WTC11 (cell line): Measurements from ENCODE around the gene GAST. TPM values are rescaled to one million over a fixed set of nuclear protein-coding genes. Genes with fewer than 3 reads are reported as not detected.
"Not testable (repeated sequence)": the region's sequence is repeated elsewhere in the genome, so short reads cannot be mapped to it uniquely, and the experiment has no call there.

Experiments
- ATAC-seq: fragments of 200-7000 bp; cut with Tn5 transposase; 2 replicates; pipeline ENCODE4 v1.10.0; 2021; ENCODE audit warnings: mild to moderate bottlenecking, moderate library complexity
- CTCF ChIA-PET: fragments of 300-600 bp; sonication (Branson Sonifier 250); formaldehyde crosslinking; loops from one replicate; lab custom pipeline; 2021; ENCODE audit warnings: antibody characterized with exemption; lab: Charles Lee
- POLR2A ChIA-PET: fragments of 350-600 bp; sonication (Branson Sonifier 250); formaldehyde crosslinking; loops from one replicate; lab custom pipeline; 2021; ENCODE audit warnings: antibody characterized with exemption; lab: Charles Lee
- DNase-seq: peaks from one replicate; pipeline ENCODE4 v3.0.0; 2021; ENCODE audit warnings: low spot score
- H3K27ac Mint-ChIP-seq: 2 replicates; pipeline ENCODE4 v1.8.0; 2021; ENCODE audit warnings: mixed read lengths
- H3K27me3 Mint-ChIP-seq: 2 replicates; pipeline ENCODE4 v1.8.0; 2021; ENCODE audit warnings: low read depth, mild to moderate bottlenecking, moderate library complexity, mixed read lengths
- H3K36me3 Mint-ChIP-seq: 2 replicates; pipeline ENCODE4 v1.8.0; 2021; ENCODE audit warnings: mixed read lengths
- H3K4me1 Mint-ChIP-seq: 2 replicates; pipeline ENCODE4 v1.8.0; 2022; ENCODE audit warnings: mixed read lengths
- H3K4me3 Mint-ChIP-seq: 2 replicates; pipeline ENCODE4 v1.8.0; 2021; ENCODE audit warnings: mild to moderate bottlenecking, moderate library complexity, mixed read lengths
- H3K9me3 Mint-ChIP-seq: 2 replicates; pipeline ENCODE4 v1.8.0; 2021; ENCODE audit warnings: mixed read lengths
- ATF1 ChIP-seq: sonication (generic); formaldehyde crosslinking; IDR thresholded peaks from 2 replicates; pipeline ENCODE4 v1.8.1; 2023; ENCODE audit warnings: mild to moderate bottlenecking, moderate library complexity, missing genetic modification reagents
- CBFB ChIP-seq: sonication (generic); formaldehyde crosslinking; IDR thresholded peaks from 2 replicates; pipeline ENCODE4 v1.8.1; 2022; ENCODE audit warnings: mild to moderate bottlenecking, low read depth, missing genetic modification reagents
- EMX1 ChIP-seq: fragments of 250-450 bp; sonication (Bioruptor Pico); IDR thresholded peaks from 2 replicates; pipeline ENCODE4 v1.8.0; 2021; ENCODE audit warnings: mild to moderate bottlenecking
- ESRRA ChIP-seq: sonication (generic); formaldehyde crosslinking; IDR thresholded peaks from 2 replicates; pipeline ENCODE4 v1.8.1; 2022; ENCODE audit warnings: mild to moderate bottlenecking, missing genetic modification reagents, borderline replicate concordance
- GTF2I ChIP-seq: fragments of 250-450 bp; sonication (Bioruptor Pico); conservative IDR thresholded peaks from 2 replicates; pipeline ENCODE4 v1.4.0; 2021; ENCODE audit warnings: mild to moderate bottlenecking
- JAZF1 ChIP-seq: fragments of 250-450 bp; sonication (Bioruptor Pico); IDR thresholded peaks from 2 replicates; pipeline ENCODE4 v1.9.0; 2021; ENCODE audit warnings: moderate library complexity, mild to moderate bottlenecking, inconsistent platforms
- MYBL2 ChIP-seq: sonication (generic); formaldehyde crosslinking; IDR thresholded peaks from 2 replicates; pipeline ENCODE4 v1.8.1; 2023; ENCODE audit warnings: mild to moderate bottlenecking, moderate library complexity, missing genetic modification reagents
- NFATC4 ChIP-seq: fragments of 250-450 bp; sonication (Bioruptor Pico); IDR thresholded peaks from 2 replicates; pipeline ENCODE4 v1.9.0; 2021; ENCODE audit warnings: mild to moderate bottlenecking
- NFYB ChIP-seq: sonication (generic); formaldehyde crosslinking; conservative IDR thresholded peaks from 2 replicates; pipeline ENCODE4 v1.8.0; 2022; ENCODE audit warnings: low read depth, missing genetic modification reagents
- PRRX2 ChIP-seq: fragments of 250-450 bp; sonication (Bioruptor Pico); IDR thresholded peaks from 2 replicates; pipeline ENCODE4 v1.8.0; 2021; ENCODE audit warnings: mild to moderate bottlenecking
- RORB ChIP-seq: fragments of 250-450 bp; sonication (Bioruptor Pico); IDR thresholded peaks from 2 replicates; pipeline ENCODE4 v1.9.0; 2021; ENCODE audit warnings: mild to moderate bottlenecking
- SMAD3 ChIP-seq: sonication (generic); formaldehyde crosslinking; IDR thresholded peaks from 2 replicates; pipeline ENCODE4 v1.8.0; 2022; ENCODE audit warnings: missing genetic modification reagents, mild to moderate bottlenecking, borderline replicate concordance
- SMAD4 ChIP-seq: sonication (generic); formaldehyde crosslinking; IDR thresholded peaks from 2 replicates; pipeline ENCODE4 v1.8.0; 2022; ENCODE audit warnings: mild to moderate bottlenecking, missing genetic modification reagents
- ZNF416 ChIP-seq: fragments of 250-450 bp; sonication (Bioruptor Pico); IDR thresholded peaks from 2 replicates; pipeline ENCODE4 v1.9.0; 2021; ENCODE audit warnings: mild to moderate bottlenecking, inconsistent platforms
- total RNA-seq: library from RNA; stranded (reverse); gene quantifications from 3 replicates; pipeline ENCODE4 v1.2.3, GENCODE V29; 2021
- TF ChIP-seq, protein P1 (sequence below): sonication (generic); formaldehyde crosslinking; IDR thresholded peaks from 2 replicates; pipeline ENCODE4 v1.8.0; 2022; ENCODE audit warnings: missing genetic modification reagents
- TF ChIP-seq, protein P2 (sequence below): sonication (generic); formaldehyde crosslinking; IDR thresholded peaks from 2 replicates; pipeline ENCODE4 v1.8.1; 2022; ENCODE audit warnings: low read depth, missing genetic modification reagents, borderline replicate concordance
- TF ChIP-seq, protein P3 (sequence below): sonication (generic); formaldehyde crosslinking; IDR thresholded peaks from 2 replicates; pipeline ENCODE4 v1.8.0; 2022; ENCODE audit warnings: mild to moderate bottlenecking, missing genetic modification reagents

Gene GAST
- total RNA-seq, 1 experiment from 2014 or later: not detected

DNA sequence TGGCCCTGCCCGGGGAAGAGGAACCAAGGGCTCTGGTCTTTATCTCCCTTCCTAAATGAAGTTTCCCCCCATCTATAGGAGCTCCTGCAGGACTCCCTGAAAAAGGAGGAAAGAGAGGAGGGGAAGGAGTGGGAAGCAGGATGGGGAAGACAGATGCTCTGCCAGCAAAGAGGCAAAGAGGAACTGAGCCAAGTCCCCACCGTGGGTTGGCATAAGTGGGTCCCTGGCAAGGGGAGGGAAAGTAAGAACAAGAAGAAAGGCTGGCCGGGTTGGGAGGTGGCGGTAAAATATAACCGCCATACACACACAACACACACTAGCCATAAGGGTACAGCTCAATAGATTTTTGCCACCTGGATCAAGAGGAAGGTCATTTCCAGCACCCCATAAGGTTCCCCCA, 29.5 kb upstream of the GAST start:
- H3K27ac Mint-ChIP-seq: no peak overlapping the region
- peaks cover 4% of the 10 kb centered on the region; the same call in 1 of the 2 replicates for H3K36me3 Mint-ChIP-seq
- no peak for TF ChIP-seq SMAD3 (CRISPR knock-in tag)
- TF ChIP-seq RORB (CRISPR knock-in tag): no peak
- no peak for TF ChIP-seq NFYB (CRISPR knock-in tag)
- TF ChIP-seq GTF2I (CRISPR knock-in tag): no peak
- TF ChIP-seq, protein P1, sequence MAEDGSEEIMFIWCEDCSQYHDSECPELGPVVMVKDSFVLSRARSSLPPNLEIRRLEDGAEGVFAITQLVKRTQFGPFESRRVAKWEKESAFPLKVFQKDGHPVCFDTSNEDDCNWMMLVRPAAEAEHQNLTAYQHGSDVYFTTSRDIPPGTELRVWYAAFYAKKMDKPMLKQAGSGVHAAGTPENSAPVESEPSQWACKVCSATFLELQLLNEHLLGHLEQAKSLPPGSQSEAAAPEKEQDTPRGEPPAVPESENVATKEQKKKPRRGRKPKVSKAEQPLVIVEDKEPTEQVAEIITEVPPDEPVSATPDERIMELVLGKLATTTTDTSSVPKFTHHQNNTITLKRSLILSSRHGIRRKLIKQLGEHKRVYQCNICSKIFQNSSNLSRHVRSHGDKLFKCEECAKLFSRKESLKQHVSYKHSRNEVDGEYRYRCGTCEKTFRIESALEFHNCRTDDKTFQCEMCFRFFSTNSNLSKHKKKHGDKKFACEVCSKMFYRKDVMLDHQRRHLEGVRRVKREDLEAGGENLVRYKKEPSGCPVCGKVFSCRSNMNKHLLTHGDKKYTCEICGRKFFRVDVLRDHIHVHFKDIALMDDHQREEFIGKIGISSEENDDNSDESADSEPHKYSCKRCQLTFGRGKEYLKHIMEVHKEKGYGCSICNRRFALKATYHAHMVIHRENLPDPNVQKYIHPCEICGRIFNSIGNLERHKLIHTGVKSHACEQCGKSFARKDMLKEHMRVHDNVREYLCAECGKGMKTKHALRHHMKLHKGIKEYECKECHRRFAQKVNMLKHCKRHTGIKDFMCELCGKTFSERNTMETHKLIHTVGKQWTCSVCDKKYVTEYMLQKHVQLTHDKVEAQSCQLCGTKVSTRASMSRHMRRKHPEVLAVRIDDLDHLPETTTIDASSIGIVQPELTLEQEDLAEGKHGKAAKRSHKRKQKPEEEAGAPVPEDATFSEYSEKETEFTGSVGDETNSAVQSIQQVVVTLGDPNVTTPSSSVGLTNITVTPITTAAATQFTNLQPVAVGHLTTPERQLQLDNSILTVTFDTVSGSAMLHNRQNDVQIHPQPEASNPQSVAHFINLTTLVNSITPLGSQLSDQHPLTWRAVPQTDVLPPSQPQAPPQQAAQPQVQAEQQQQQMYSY (CRISPR knock-in tag): no peak
- no peak for TF ChIP-seq EMX1 (CRISPR knock-in tag)
- TF ChIP-seq MYBL2: no peak
- no peak for TF ChIP-seq ESRRA (CRISPR knock-in tag)
- TF ChIP-seq, protein P2, sequence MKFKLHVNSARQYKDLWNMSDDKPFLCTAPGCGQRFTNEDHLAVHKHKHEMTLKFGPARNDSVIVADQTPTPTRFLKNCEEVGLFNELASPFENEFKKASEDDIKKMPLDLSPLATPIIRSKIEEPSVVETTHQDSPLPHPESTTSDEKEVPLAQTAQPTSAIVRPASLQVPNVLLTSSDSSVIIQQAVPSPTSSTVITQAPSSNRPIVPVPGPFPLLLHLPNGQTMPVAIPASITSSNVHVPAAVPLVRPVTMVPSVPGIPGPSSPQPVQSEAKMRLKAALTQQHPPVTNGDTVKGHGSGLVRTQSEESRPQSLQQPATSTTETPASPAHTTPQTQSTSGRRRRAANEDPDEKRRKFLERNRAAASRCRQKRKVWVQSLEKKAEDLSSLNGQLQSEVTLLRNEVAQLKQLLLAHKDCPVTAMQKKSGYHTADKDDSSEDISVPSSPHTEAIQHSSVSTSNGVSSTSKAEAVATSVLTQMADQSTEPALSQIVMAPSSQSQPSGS (CRISPR knock-in tag): no peak
- no peak for TF ChIP-seq ATF1 (CRISPR knock-in tag)
- TF ChIP-seq CBFB (CRISPR knock-in tag): no peak
- TF ChIP-seq, protein P3, sequence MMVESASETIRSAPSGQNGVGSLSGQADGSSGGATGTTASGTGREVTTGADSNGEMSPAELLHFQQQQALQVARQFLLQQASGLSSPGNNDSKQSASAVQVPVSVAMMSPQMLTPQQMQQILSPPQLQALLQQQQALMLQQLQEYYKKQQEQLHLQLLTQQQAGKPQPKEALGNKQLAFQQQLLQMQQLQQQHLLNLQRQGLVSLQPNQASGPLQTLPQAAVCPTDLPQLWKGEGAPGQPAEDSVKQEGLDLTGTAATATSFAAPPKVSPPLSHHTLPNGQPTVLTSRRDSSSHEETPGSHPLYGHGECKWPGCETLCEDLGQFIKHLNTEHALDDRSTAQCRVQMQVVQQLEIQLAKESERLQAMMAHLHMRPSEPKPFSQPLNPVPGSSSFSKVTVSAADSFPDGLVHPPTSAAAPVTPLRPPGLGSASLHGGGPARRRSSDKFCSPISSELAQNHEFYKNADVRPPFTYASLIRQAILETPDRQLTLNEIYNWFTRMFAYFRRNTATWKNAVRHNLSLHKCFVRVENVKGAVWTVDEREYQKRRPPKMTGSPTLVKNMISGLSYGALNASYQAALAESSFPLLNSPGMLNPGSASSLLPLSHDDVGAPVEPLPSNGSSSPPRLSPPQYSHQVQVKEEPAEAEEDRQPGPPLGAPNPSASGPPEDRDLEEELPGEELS: no peak
- no peak for TF ChIP-seq NFATC4 (CRISPR knock-in tag)
- TF ChIP-seq PRRX2: no peak
- TF ChIP-seq, all 79 proteins: peak for 0
- CTCF ChIA-PET: interaction anchor here (0.8 to 2.7 kb wide), 3 partner anchors 17 to 133 kb away, joined by 3 to 10 read pairs (median 4); no protein-coding TSS in a partner anchor
- Mint-ChIP-seq H3K27me3 (peaks cover 9% of the 10 kb centered on the region), H3K4me3 (no peak overlapping the region), H3K9me3 (peaks cover 19% of the 10 kb centered on the region), H3K4me1 (peaks cover 29% of the 10 kb centered on the region)
- DNase-seq (no peak), ATAC-seq (no peak)
- POLR2A ChIA-PET: no interaction called here

DNA sequence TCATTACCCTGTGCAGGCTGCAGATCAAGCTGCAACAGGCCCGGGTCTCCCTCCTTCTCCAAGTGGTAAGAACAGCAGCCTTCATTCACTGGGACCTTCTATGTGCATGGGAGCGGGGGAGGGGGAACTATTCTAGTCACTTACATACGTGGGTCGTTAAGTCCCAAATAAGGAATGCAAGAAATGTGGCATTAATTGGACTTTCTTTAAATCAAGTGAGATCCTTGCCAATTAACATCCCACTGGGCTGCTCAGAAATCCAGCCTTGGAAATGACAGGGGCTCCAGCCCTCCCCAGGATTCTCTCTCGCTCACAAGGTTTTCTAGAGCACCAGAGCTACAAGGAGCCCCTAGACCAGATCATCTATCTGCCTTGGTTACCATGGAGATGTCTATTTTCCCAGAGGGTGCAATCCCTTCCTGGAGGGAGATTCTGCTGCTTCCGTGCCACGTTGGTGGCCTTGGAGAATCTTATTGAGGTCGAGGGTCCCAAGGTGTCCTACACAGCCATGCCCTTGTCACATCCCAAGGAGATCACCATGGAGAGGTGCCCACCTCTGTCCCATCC, 28.6 kb upstream of the GAST start:
- H3K9me3 Mint-ChIP-seq: peaks cover 18% of the 10 kb centered on the region
- H3K4me1 Mint-ChIP-seq: peaks cover 28% of the 10 kb centered on the region
- ChIA-PET POLR2A (no interaction called here), CTCF (interaction anchor here (0.8 to 2.7 kb wide), 3 partner anchors 18 to 134 kb away, joined by 3 to 10 read pairs (median 4); no protein-coding TSS in a partner anchor)
- ATAC-seq (no peak), DNase-seq (no peak)
- H3K36me3 Mint-ChIP-seq: peaks cover under 1% of the 10 kb centered on the region; the same call in 1 of the 2 replicates
- H3K27ac Mint-ChIP-seq: no peak overlapping the region
- TF ChIP-seq SMAD4 (no peak), JAZF1 (CRISPR knock-in tag) (no peak)
- H3K4me3 Mint-ChIP-seq: no peak overlapping the region
- H3K27me3 Mint-ChIP-seq: peaks cover 9% of the 10 kb centered on the region

DNA sequence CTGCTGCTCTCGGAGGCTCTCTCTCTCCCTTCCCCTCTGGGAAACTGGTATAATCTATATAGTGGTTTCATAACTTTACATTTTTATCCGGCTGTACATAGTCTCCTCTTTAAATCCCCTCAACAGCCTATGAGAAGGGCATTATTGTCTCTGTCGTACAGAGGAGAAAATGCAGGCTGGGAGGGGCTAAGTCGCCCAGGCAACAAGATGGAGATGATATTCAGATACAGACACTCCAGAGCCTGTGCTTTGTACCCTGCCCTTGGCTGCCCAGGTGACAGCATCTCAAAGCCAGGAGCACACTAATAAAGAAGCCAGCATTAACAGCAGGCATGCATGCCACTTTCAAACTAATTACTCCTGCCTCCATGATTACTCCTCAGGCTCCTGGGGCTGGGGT, 28.1 kb upstream of the GAST start:
- peaks cover 9% of the 10 kb centered on the region for H3K27me3 Mint-ChIP-seq
- H3K9me3 Mint-ChIP-seq: peaks cover 18% of the 10 kb centered on the region
- ChIA-PET CTCF (interaction anchor here (0.7 to 2.7 kb wide), 5 partner anchors 18 to 116 kb away, joined by 3 to 10 read pairs (median 5); no protein-coding TSS in a partner anchor), POLR2A (no interaction called here)
- no peak overlapping the region for H3K27ac Mint-ChIP-seq
- ATAC-seq (no peak), DNase-seq (no peak)
- H3K36me3 Mint-ChIP-seq: no peaks in the 10 kb centered on the region; the same call in 1 of the 2 replicates
- no peak overlapping the region for H3K4me3 Mint-ChIP-seq
- TF ChIP-seq ZNF416 (CRISPR knock-in tag): no peak
- peaks cover 23% of the 10 kb centered on the region for H3K4me1 Mint-ChIP-seq

DNA sequence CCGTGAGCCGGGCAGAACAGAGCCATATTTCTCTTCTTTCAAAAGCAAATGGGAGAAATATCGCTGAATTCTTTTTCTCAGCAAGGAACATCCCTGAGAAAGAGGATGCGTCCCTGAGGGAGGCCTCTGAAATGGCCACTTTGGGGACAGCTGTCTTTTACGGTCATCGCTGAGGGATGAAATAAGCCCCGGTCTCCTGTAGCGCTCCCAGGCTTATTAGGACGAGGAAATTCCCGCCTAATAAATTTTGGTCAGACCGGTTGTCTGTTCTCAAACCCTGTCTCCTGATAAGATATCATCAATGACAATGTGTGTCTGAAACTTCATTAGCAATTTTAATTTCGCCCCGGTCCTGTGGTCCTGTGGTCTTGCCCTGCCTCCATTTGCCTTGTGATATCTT, 26.4 kb upstream of the GAST start:
- not testable (repeated sequence) for ATAC-seq
- Mint-ChIP-seq H3K4me1 (peaks cover 18% of the 10 kb centered on the region), H3K9me3 (peaks cover 18% of the 10 kb centered on the region)

More for the DNA sequence above, 26.4 kb upstream of the GAST start:
- CTCF ChIA-PET, H3K27me3 Mint-ChIP-seq, POLR2A ChIA-PET, H3K4me3 Mint-ChIP-seq, DNase-seq, H3K27ac Mint-ChIP-seq: not testable (repeated sequence)
- H3K36me3 Mint-ChIP-seq: peaks cover 14% of the 10 kb centered on the region
